K562 (cell line): ENCODE data around the gene KLC1. TPM values are rescaled to one million over a fixed set of nuclear protein-coding genes. Genes with fewer than 3 reads are reported as not detected.
A peak's percentile ranks its signal among the peaks of the same experiment; 100 is the strongest.

Experiments
- ATAC-seq: fragments of 200-7000 bp; cut with Tn5 transposase; 3 replicates; pipeline ENCODE4 v1.9.1; 2020; ENCODE audit warnings: moderate library complexity
- BruUV-seq: library from RNA; stranded (reverse); fragments of 400-500 nt; replicated peaks from 2 replicates; lab custom pipeline; 2021; lab: Mats Ljungman, UMichigan
- CTCF ChIA-PET: fragments of 300-600 bp; formaldehyde crosslinking; extraction: SDS; loops from one replicate; lab custom pipeline; 2021; ENCODE audit warnings: low intra/inter-chr PET ratio; lab: Yijun Ruan, JAX
- POLR2A ChIA-PET: fragments of 300-600, 350-650 bp; sonication (Branson Sonifier 250); formaldehyde crosslinking; extraction: SDS; loops from one replicate; lab custom pipeline; 2021; ENCODE audit warnings: antibody characterized with exemption, inconsistent platforms; lab: Yijun Ruan, JAX
- DNase-seq, 4 experiments: peaks; one replicate each; pipeline versions ENCODE4 v3.0.0 to v3.0.0-alpha.2; 2011 to 2018; ENCODE audit warnings: low spot score in 3 of 4, mixed read lengths in 3 of 4; ENCODE audit errors: extremely low read depth in 1 of 4
- FAIRE-seq: peaks from 2 replicates; lab custom pipeline; 2011; peaks lifted over from hg19 to GRCh38; lab: Jason Lieb, UNC
- H2AFZ ChIP-seq: 2 replicates; pipeline ENCODE4 v1.6.0; 2011; ENCODE audit warnings: low read depth, low read length, control low read depth, inconsistent platforms
- H3K27ac ChIP-seq: fragments of 200-600 bp; 3 replicates; pipeline ENCODE4 v1.8.0; 2011; ENCODE audit warnings: low read depth, mild to moderate bottlenecking, control low read depth, inconsistent platforms, low read length, moderate library complexity, mixed read lengths; ENCODE audit errors: extremely low read depth
- H3K27me3 ChIP-seq, 2 experiments: fragments of 300-600 bp in 1 of 2; 2 replicates in 1 of 2; 3 replicates in 1 of 2; pipeline versions ENCODE4 v1.6.0 to v1.8.0; 2011; ENCODE audit warnings: inconsistent platforms in 2 of 2, low read length in 2 of 2, mild to moderate bottlenecking in 1 of 2, mixed read lengths in 1 of 2, moderate library complexity in 1 of 2; ENCODE audit not compliant: control insufficient read depth in 2 of 2, insufficient read depth in 2 of 2
- H3K36me3 ChIP-seq: fragments of 300-600 bp; 3 replicates; pipeline ENCODE4 v1.8.0; 2011; ENCODE audit warnings: mild to moderate bottlenecking, low read length, inconsistent platforms; ENCODE audit not compliant: control insufficient read depth, insufficient read depth
- H3K4me1 ChIP-seq, 2 experiments: fragments of 200-600 bp in 1 of 2; replicated peaks in 1 of 2; 2 replicates in 1 of 2; 3 replicates in 1 of 2; pipeline versions ENCODE4 v1.5.1 to v1.8.0; 2011; ENCODE audit warnings: inconsistent platforms in 2 of 2, low read length in 2 of 2, mild to moderate bottlenecking in 1 of 2, mixed read lengths in 1 of 2, moderate library complexity in 1 of 2; ENCODE audit not compliant: control insufficient read depth in 2 of 2, insufficient read depth in 2 of 2
- H3K4me2 ChIP-seq: 2 replicates; pipeline ENCODE4 v1.6.1; 2011; ENCODE audit warnings: low read length, control low read depth, inconsistent platforms, mixed read lengths; ENCODE audit not compliant: insufficient read depth
- H3K4me3 ChIP-seq: fragments of 200-600 bp; sonication (generic), shearing (Covaris generic); 2 replicates; pipeline ENCODE4 v1.5.1; 2016; ENCODE audit warnings: control low read depth, inconsistent platforms
- H3K79me2 ChIP-seq: fragments of 200-600 bp; 3 replicates; pipeline ENCODE4 v1.8.0; 2011; ENCODE audit warnings: low read length, inconsistent platforms; ENCODE audit not compliant: control insufficient read depth, insufficient read depth
- H3K9ac ChIP-seq, 2 experiments: 2 replicates each; pipeline versions ENCODE4 v1.6.0 to v1.6.1; 2011; ENCODE audit warnings: low read depth in 2 of 2, low read length in 2 of 2, control low read depth in 1 of 2, inconsistent platforms in 1 of 2, mild to moderate bottlenecking in 1 of 2, mixed read lengths in 1 of 2; ENCODE audit not compliant: insufficient read depth in 1 of 2
- H3K9me1 ChIP-seq: one replicate; pipeline ENCODE4 v1.6.0; 2011; ENCODE audit warnings: inconsistent platforms, mild to moderate bottlenecking, low read length, moderate library complexity; ENCODE audit not compliant: control insufficient read depth, insufficient read depth
- H3K9me3 ChIP-seq: replicated peaks from 2 replicates; pipeline ENCODE4 v1.5.1; 2011; ENCODE audit warnings: low read depth, low read length, inconsistent platforms; ENCODE audit not compliant: control insufficient read depth, insufficient read depth
- H4K20me1 ChIP-seq: replicated peaks from 2 replicates; pipeline ENCODE4 v1.6.1; 2011; ENCODE audit warnings: low read length, inconsistent platforms, mixed read lengths; ENCODE audit not compliant: control insufficient read depth, insufficient read depth
- BCOR ChIP-seq: fragments of 450-650 bp; IDR thresholded peaks from 2 replicates; pipeline ENCODE4 v1.6.1; 2016
- CTBP1 ChIP-seq: fragments of 450-650 bp; IDR thresholded peaks from 2 replicates; pipeline ENCODE4 v1.6.1; 2016; ENCODE audit warnings: borderline replicate concordance
- EP400 ChIP-seq: fragments of 450-650 bp; IDR thresholded peaks from 2 replicates; pipeline ENCODE4 v1.6.1; 2017; ENCODE audit warnings: antibody characterized with exemption, mild to moderate bottlenecking, moderate library complexity
- FOSL1 ChIP-seq: fragments of 200-800 bp; sonication (Bioruptor generic); conservative IDR thresholded peaks from 2 replicates; pipeline ENCODE4 v1.6.1; 2016; ENCODE audit warnings: missing genetic modification characterization, missing compliant biosample characterization
- GABPB2 ChIP-seq: fragments of 250-450 bp; sonication (Bioruptor Pico); conservative IDR thresholded peaks from 2 replicates; pipeline ENCODE4 v1.5.1; 2021; ENCODE audit warnings: mild to moderate bottlenecking
- GATAD2B ChIP-seq: fragments of 450-650 bp; IDR thresholded peaks from 2 replicates; pipeline ENCODE4 v1.6.1; 2017; ENCODE audit warnings: mild to moderate bottlenecking, borderline replicate concordance
- JUND ChIP-seq, 2 experiments: IDR thresholded peaks; 2 replicates in 1 of 2; 3 replicates in 1 of 2; pipeline ENCODE4 v1.6.1; 2011; ENCODE audit warnings: borderline replicate concordance in 2 of 2, low read depth in 2 of 2, low read length in 2 of 2, improper control_type of control experiment in 1 of 2, missing biosample characterization in 1 of 2, missing genetic modification characterization in 1 of 2, missing genetic modification reagents in 1 of 2
- NFYB ChIP-seq: IDR thresholded peaks from 2 replicates; pipeline ENCODE4 v1.6.1; 2011; ENCODE audit warnings: mild to moderate bottlenecking, moderate library complexity; ENCODE audit not compliant: insufficient read length; ENCODE audit errors: extremely low read depth
- SRSF3 ChIP-seq: fragments of 200-400 bp; formaldehyde crosslinking; IDR thresholded peaks from 2 replicates; pipeline ENCODE4 v1.6.1; 2016; ENCODE audit warnings: mild to moderate bottlenecking, low read length, moderate library complexity; ENCODE audit not compliant: insufficient read depth
- WGBS: fragments of 100-300 bp; shearing (Covaris generic); methylation state at CpG from one replicate; pipeline ENCODE4 v1.1.6; 2016; ENCODE audit warnings: low coverage, mixed read lengths; ENCODE audit not compliant: insufficient coverage; ENCODE audit errors: missing lambda C conversion rate; 5-methylcytosine and 5-hydroxymethylcytosine counted together
- in situ Hi-C: fragments of 300-500 bp; cut with MboI; formaldehyde crosslinking; loops from 4 replicates; pipeline ENCODE4 v1.15.0; 2018; ENCODE audit warnings: inconsistent platforms, mixed read lengths
- intact Hi-C: fragments of 100-400 bp; cut with micrococcal nuclease; formaldehyde crosslinking; loops from 2 replicates; pipeline ENCODE4 v1.14.2; 2022
- polyA plus RNA-seq, 8 experiments: library from polyadenylated mRNA; depleted of rRNA in 4 of 8; stranded (reverse) in 5 of 8; unstranded in 3 of 8; fragments of >200 nt; fragmentation: Nextera tagmentation in 2 of 8; fragmentation: Illumina TruSeq in 1 of 8; extraction: Ambion mirVana in 2 of 8; extraction: Trizol in 1 of 8; gene quantifications; 2 replicates each; pipeline versions ENCODE4 v1.2.1 to v1.2.3, GENCODE V29; 2011 to 2014; ENCODE audit warnings: inconsistent platforms in 1 of 8, missing spikeins in 1 of 8
- total RNA-seq, 7 experiments: library from RNA; depleted of rRNA in 6 of 7; stranded (reverse); fragments of >200 nt in 6 of 7; fragmentation: Illumina TruSeq in 2 of 7; extraction: Trizol in 2 of 7; gene quantifications; 2 replicates each; pipeline versions ENCODE4 v1.2.1 to v1.2.3, GENCODE V29; 2011 to 2021; ENCODE audit warnings: low replicate concordance in 1 of 7
- TF ChIP-seq, protein P1 (sequence below), 2 experiments: IDR thresholded peaks in 1 of 2; conservative IDR thresholded peaks in 1 of 2; 2 replicates each; pipeline ENCODE4 v1.6.1; 2016; ENCODE audit warnings: low read depth in 2 of 2, mild to moderate bottlenecking in 1 of 2, missing compliant biosample characterization in 1 of 2, missing genetic modification characterization in 1 of 2, moderate library complexity in 1 of 2
- TF ChIP-seq, protein P2 (sequence below): fragments of 250-450 bp; sonication (Bioruptor Pico); IDR thresholded peaks from 2 replicates; pipeline ENCODE4 v1.5.0; 2021; ENCODE audit warnings: mild to moderate bottlenecking, borderline replicate concordance
- TF ChIP-seq, protein P3 (sequence below): fragments of 250-450 bp; sonication (Bioruptor Pico); IDR thresholded peaks from 2 replicates; pipeline ENCODE4 v1.8.0; 2022; ENCODE audit warnings: moderate library complexity, mild to moderate bottlenecking, inconsistent platforms
- TF ChIP-seq, protein P4 (sequence below): fragments of 450-650 bp; formaldehyde crosslinking; IDR thresholded peaks from 2 replicates; pipeline ENCODE4 v1.4.0; 2022; ENCODE audit warnings: missing genetic modification characterization

KLC1 gene
- total and polyA plus RNA-seq, 9 of the 15 experiments (the other 6 are each of a cell fraction or from before 2014, with no cell fraction given) = 4.9 to 134 (median 54.8) TPM

DNA sequence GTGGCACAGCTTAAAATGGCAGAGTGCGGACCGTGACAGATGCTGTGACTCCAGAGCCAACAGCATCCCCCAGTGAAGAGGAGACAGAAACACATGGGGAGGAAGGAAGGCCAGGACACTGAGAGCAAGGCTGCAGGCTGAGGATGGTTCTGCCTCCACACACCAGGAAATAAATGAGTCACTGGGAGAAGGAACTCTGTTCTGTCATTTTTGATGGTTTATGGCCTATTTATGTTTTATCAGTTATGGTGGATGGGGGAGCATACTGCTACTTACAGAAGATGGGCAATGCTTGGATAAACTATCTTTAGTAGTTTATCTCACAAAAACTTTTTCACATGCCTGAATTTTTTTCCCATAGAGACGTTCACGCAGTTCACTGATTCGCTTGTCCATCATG is 120.4 kb downstream of the KLC1 start:
- Histone ChIP-seq H3K4me1 (no peaks in the 10 kb centered on the region; a peak in 3 of 5 replicates), H3K9ac (no peak overlapping the region), H4K20me1 (no peaks in the 10 kb centered on the region), H3K9me3 (no peaks in the 10 kb centered on the region), H3K4me3 (no peak overlapping the region), H3K79me2 (no peaks in the 10 kb centered on the region), H3K36me3 (no peaks in the 10 kb centered on the region), H3K9me1 (no peaks in the 10 kb centered on the region), H3K27me3 (peaks cover 2 to 13% of the 10 kb centered on the region in 2 experiments; a peak in 3 of 5 replicates), H3K27ac (no peak overlapping the region), H2AFZ (no peak overlapping the region), H3K4me2 (no peak overlapping the region)
- ChIA-PET CTCF (no interaction called here), POLR2A (no interaction called here)
- FAIRE-seq (no peak), DNase-seq (no peak), ATAC-seq (no peak)
- WGBS = 62% methylated on average over 5 of the region's 5 CpGs
- BruUV-seq = no TSS peak
- intact Hi-C loops = loop anchor here (2.0 kb wide), 1 partner anchor 177 kb away; no protein-coding TSS in a partner anchor
- in situ Hi-C loops = no loop called here
- TF ChIP-seq, protein P1, sequence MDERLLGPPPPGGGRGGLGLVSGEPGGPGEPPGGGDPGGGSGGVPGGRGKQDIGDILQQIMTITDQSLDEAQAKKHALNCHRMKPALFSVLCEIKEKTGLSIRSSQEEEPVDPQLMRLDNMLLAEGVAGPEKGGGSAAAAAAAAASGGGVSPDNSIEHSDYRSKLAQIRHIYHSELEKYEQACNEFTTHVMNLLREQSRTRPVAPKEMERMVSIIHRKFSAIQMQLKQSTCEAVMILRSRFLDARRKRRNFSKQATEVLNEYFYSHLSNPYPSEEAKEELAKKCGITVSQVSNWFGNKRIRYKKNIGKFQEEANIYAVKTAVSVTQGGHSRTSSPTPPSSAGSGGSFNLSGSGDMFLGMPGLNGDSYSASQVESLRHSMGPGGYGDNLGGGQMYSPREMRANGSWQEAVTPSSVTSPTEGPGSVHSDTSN (CRISPR knock-in tag; IDR thresholded peaks at IDR 0.05; ENCODE audit: low read depth) = no peak
- TF ChIP-seq, protein P1 (tag; conservative IDR thresholded peaks at IDR 0.05; ENCODE audit: low read depth) = 0 out of 2 replicates have a peak, but pooled peaks have one; percentile 27
- TF ChIP-seq, protein P2, sequence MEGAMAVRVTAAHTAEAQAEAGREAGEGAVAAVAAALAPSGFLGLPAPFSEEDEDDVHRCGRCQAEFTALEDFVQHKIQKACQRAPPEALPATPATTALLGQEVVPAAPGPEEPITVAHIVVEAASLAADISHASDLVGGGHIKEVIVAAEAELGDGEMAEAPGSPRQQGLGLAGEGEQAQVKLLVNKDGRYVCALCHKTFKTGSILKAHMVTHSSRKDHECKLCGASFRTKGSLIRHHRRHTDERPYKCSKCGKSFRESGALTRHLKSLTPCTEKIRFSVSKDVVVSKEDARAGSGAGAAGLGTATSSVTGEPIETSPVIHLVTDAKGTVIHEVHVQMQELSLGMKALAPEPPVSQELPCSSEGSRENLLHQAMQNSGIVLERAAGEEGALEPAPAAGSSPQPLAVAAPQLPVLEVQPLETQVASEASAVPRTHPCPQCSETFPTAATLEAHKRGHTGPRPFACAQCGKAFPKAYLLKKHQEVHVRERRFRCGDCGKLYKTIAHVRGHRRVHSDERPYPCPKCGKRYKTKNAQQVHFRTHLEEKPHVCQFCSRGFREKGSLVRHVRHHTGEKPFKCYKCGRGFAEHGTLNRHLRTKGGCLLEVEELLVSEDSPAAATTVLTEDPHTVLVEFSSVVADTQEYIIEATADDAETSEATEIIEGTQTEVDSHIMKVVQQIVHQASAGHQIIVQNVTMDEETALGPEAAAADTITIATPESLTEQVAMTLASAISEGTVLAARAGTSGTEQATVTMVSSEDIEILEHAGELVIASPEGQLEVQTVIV (CRISPR knock-in tag) = no peak
- TF ChIP-seq EP400 = no peak
- TF ChIP-seq GABPB2 = no peak
- TF ChIP-seq, protein P3, sequence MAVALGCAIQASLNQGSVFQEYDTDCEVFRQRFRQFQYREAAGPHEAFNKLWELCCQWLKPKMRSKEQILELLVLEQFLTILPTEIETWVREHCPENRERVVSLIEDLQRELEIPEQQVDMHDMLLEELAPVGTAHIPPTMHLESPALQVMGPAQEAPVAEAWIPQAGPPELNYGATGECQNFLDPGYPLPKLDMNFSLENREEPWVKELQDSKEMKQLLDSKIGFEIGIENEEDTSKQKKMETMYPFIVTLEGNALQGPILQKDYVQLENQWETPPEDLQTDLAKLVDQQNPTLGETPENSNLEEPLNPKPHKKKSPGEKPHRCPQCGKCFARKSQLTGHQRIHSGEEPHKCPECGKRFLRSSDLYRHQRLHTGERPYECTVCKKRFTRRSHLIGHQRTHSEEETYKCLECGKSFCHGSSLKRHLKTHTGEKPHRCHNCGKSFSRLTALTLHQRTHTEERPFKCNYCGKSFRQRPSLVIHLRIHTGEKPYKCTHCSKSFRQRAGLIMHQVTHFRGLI = no peak
- TF ChIP-seq SRSF3 = no peak
- TF ChIP-seq FOSL1 (tag) = 0 out of 2 replicates have a peak, but pooled peaks have one; percentile 20
- TF ChIP-seq GATAD2B = no peak
- TF ChIP-seq NFYB = no peak
- TF ChIP-seq CTBP1 = no peak
- no peak for TF ChIP-seq BCOR
- TF ChIP-seq, protein P4, sequence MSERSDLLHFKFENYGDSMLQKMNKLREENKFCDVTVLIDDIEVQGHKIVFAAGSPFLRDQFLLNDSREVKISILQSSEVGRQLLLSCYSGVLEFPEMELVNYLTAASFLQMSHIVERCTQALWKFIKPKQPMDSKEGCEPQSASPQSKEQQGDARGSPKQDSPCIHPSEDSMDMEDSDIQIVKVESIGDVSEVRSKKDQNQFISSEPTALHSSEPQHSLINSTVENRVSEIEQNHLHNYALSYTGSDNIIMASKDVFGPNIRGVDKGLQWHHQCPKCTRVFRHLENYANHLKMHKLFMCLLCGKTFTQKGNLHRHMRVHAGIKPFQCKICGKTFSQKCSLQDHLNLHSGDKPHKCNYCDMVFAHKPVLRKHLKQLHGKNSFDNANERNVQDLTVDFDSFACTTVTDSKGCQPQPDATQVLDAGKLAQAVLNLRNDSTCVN (CRISPR knock-in tag) = no peak
- peak; percentile 20; the same call in 1 of the 2 replicates for TF ChIP-seq JUND (IDR thresholded peaks at IDR 0.05; ENCODE audit: borderline replicate concordance, low read depth, low read length)
- TF ChIP-seq JUND (tag; IDR thresholded peaks at IDR 0.05; ENCODE audit: borderline replicate concordance, low read depth, low read length) = no peak
